Osteocyte (in vitro differentiated cells): ENCODE measurements around the gene XRCC2. TPM values are rescaled to one million over a fixed set of nuclear protein-coding genes. Genes with fewer than 3 reads are reported as not detected.
"Not testable (repeated sequence)": the region's sequence is repeated elsewhere in the genome, so short reads cannot be mapped to it uniquely, and the experiment has no call there.

Source experiments
- DNase-seq: peaks from one replicate; pipeline ENCODE4 v3.0.0; 2021; ENCODE audit warnings: mixed read lengths; ENCODE audit not compliant: unreplicated experiment; ENCODE audit errors: extremely low spot score
- H3K27ac Mint-ChIP-seq: one replicate; pipeline ENCODE4 v1.8.0; 2021; ENCODE audit warnings: mild to moderate bottlenecking, mixed read lengths; ENCODE audit not compliant: unreplicated experiment
- H3K27me3 Mint-ChIP-seq: one replicate; pipeline ENCODE4 v1.8.0; 2021; ENCODE audit warnings: mixed read lengths; ENCODE audit not compliant: unreplicated experiment
- H3K36me3 Mint-ChIP-seq: one replicate; pipeline ENCODE4 v1.8.0; 2021; ENCODE audit warnings: mixed read lengths; ENCODE audit not compliant: unreplicated experiment
- H3K4me1 Mint-ChIP-seq: one replicate; pipeline ENCODE4 v1.8.0; 2021; ENCODE audit warnings: mixed read lengths; ENCODE audit not compliant: unreplicated experiment
- H3K4me3 Mint-ChIP-seq: one replicate; pipeline ENCODE4 v1.8.0; 2021; ENCODE audit warnings: mild to moderate bottlenecking, moderate library complexity, mixed read lengths; ENCODE audit not compliant: unreplicated experiment
- H3K9me3 Mint-ChIP-seq: one replicate; pipeline ENCODE4 v1.8.0; 2021; ENCODE audit warnings: mixed read lengths; ENCODE audit not compliant: unreplicated experiment
- total RNA-seq: library from RNA; stranded (reverse); gene quantifications from 2 replicates; pipeline ENCODE4 v1.2.1, GENCODE V29; 2021
- TF ChIP-seq, protein P1 (sequence below): fragments of 200-600 bp; sonication (generic); IDR thresholded peaks from 2 replicates; pipeline ENCODE4 v1.5.0; 2021; ENCODE audit warnings: antibody characterized with exemption, mild to moderate bottlenecking, moderate library complexity

XRCC2 gene
- total RNA-seq, 1 donor from 2014 or later, result 1.4 TPM

- Mint-ChIP-seq H3K4me1 (no peaks in the 10 kb centered on the region), H3K4me3 (no peak overlapping the region), H3K27ac (no peak overlapping the region), H3K27me3 (no peaks in the 10 kb centered on the region), H3K36me3 (no peaks in the 10 kb centered on the region), H3K9me3 (no peaks in the 10 kb centered on the region)
- no peak for DNase-seq
- TF ChIP-seq, protein P1, sequence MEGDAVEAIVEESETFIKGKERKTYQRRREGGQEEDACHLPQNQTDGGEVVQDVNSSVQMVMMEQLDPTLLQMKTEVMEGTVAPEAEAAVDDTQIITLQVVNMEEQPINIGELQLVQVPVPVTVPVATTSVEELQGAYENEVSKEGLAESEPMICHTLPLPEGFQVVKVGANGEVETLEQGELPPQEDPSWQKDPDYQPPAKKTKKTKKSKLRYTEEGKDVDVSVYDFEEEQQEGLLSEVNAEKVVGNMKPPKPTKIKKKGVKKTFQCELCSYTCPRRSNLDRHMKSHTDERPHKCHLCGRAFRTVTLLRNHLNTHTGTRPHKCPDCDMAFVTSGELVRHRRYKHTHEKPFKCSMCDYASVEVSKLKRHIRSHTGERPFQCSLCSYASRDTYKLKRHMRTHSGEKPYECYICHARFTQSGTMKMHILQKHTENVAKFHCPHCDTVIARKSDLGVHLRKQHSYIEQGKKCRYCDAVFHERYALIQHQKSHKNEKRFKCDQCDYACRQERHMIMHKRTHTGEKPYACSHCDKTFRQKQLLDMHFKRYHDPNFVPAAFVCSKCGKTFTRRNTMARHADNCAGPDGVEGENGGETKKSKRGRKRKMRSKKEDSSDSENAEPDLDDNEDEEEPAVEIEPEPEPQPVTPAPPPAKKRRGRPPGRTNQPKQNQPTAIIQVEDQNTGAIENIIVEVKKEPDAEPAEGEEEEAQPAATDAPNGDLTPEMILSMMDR, result no peak
Measured at GRCh38 chr7:152637920-152638580, 37.9 kb downstream of the XRCC2 start.

GRCh38 chr7:152637161-152637560 is 38.8 kb downstream of the XRCC2 start:
- H3K4me3 Mint-ChIP-seq, result no peak overlapping the region
- no peak overlapping the region for H3K27ac Mint-ChIP-seq
- TF ChIP-seq, protein P1, result no peak
- no peaks in the 10 kb centered on the region for H3K27me3 Mint-ChIP-seq
- DNase-seq, result no peak
- H3K9me3 Mint-ChIP-seq, result no peaks in the 10 kb centered on the region
- H3K36me3 Mint-ChIP-seq, result no peaks in the 10 kb centered on the region
- H3K4me1 Mint-ChIP-seq, result no peaks in the 10 kb centered on the region

GRCh38 chr7:152636441-152636840 is 39.5 kb downstream of the XRCC2 start:
- H3K4me3 Mint-ChIP-seq, result no peak overlapping the region
- H3K27me3 Mint-ChIP-seq, result no peaks in the 10 kb centered on the region
- no peak overlapping the region for H3K27ac Mint-ChIP-seq
- TF ChIP-seq, protein P1, result no peak
- no peaks in the 10 kb centered on the region for H3K9me3 Mint-ChIP-seq
- no peaks in the 10 kb centered on the region for H3K4me1 Mint-ChIP-seq
- no peaks in the 10 kb centered on the region for H3K36me3 Mint-ChIP-seq
- no peak for DNase-seq

DNA sequence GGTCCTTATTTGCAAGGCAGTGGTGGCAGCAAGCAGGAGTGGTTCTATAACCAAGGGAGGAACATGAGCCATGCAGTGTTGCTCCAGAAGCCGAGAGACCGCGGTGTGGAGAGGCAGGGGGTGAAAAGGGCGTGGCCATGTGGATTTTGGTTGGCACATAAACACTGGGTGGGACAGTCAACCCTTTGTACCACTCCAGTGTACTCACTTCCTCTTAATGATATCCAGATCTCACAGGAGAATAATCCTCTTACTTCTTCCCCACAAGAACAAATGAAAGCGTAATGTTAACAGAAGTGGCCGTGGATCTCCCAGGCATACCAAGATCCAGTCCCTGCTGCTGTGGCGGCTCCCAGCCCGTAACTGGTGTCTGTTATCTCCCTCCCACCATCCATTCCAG is 42.4 kb downstream of the XRCC2 start:
- no peak overlapping the region for H3K4me3 Mint-ChIP-seq
- no peak overlapping the region for H3K27ac Mint-ChIP-seq
- peaks cover 4% of the 10 kb centered on the region for H3K9me3 Mint-ChIP-seq
- no peak for DNase-seq
- H3K27me3 Mint-ChIP-seq, result peaks cover 4% of the 10 kb centered on the region
- no peaks in the 10 kb centered on the region for H3K36me3 Mint-ChIP-seq
- H3K4me1 Mint-ChIP-seq, result no peaks in the 10 kb centered on the region
- TF ChIP-seq, protein P1, result no peak

GRCh38 chr7:152633072-152633471 is 42.9 kb downstream of the XRCC2 start:
- no peak for DNase-seq
- peaks cover 4% of the 10 kb centered on the region for H3K27me3 Mint-ChIP-seq
- H3K27ac Mint-ChIP-seq, result no peak overlapping the region
- no peaks in the 10 kb centered on the region for H3K4me1 Mint-ChIP-seq
- H3K36me3 Mint-ChIP-seq, result no peaks in the 10 kb centered on the region
- H3K9me3 Mint-ChIP-seq, result peaks cover 4% of the 10 kb centered on the region
- TF ChIP-seq, protein P1, result no peak
- H3K4me3 Mint-ChIP-seq, result no peak overlapping the region

DNA sequence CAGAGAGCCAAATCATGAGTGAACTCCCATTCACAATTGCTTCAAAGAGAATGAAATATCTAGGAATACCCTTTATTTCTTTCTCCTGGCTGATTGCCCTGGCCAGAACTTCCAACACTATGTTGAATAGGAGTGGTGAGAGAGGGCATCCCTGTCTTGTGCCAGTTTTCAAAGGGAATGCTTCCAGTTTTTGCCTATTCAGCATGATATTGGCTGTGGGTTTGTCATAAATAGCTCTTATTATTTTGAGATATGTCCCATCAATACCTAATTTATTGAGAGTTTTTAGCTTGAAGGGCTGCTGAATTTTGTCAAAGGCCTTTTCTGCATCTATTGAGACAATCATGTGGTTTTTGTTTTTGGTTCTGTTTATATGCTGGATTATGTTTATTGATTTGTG is 47.2 kb downstream of the XRCC2 start:
- not testable (repeated sequence) for H3K4me3 Mint-ChIP-seq, DNase-seq, H3K27ac Mint-ChIP-seq, H3K36me3 Mint-ChIP-seq, H3K4me1 Mint-ChIP-seq, H3K9me3 Mint-ChIP-seq, H3K27me3 Mint-ChIP-seq
